GM19043 (cell line): ENCODE results near the gene AMN.
"Not testable (repeated sequence)": the region's sequence is repeated elsewhere in the genome, so short reads cannot be mapped to it uniquely, and the experiment has no call there.

Experiments used
- ATAC-seq: cut with Tn5 transposase; IDR thresholded peaks from one replicate; pipeline ENCODE4 v1.9.1; 2021; ENCODE audit warnings: low read depth; ENCODE audit not compliant: unreplicated experiment

The AMN gene

DNA sequence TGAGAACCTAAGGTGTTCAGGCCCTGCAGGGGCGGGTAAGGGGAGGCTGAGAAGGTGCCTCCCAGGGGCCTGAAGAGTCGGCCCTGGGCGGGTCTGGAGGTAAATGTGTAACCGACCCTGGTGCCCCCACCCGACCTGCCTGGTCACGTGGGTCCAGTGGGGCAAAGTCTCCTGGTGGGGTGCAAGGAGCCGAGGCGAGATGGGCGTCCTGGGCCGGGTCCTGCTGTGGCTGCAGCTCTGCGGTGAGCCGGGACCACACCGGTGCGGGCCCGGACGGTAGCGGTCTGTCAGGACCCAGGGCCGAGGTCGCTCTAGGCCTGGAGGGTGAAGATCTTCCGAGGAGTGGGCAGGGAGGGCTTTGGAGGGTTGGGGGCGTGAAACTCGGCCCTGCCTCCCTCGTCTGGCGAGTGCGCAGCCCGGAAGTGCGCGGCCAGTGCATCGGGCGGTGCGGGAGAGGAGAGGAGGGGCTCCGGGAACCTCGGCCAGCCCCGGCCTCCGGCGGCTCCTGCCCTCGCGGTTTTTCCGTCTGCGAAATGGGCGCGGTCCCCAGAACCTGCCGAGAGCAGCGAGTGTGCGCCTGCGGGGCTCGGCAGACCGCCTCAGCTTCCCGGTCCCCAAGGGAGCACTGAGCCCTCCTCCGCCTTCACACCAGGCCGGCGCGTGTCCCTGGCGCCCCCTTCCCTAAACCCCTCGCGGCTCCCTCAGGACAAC, at the start of gene AMN:
AMN (plus strand) TSS at position 174 of the 711 bp plus-strand sequence; CDS start at position 200, 26 bp downstream.
- ATAC-seq, result no peak

DNA sequence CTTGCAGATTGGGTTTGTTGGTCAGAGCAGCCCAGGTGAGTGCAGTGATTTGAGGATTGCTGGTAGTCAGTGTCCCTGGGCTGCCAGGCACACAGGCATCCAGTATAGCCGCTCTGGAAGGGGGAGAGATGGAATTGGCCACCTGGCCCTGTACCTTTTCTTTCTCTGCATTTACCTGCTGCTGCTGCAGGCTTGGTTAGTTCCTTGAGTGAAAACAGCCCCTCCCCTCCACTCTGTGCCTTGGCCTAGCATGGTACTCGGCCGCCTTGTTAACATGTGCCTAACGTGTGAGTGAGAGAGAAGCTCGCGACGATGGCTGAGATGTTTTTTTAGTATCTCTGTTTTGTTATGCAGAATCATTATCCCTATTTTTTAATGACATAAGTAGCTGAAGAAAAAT, 49.3 kb upstream of the AMN start:
- no peak for ATAC-seq

DNA sequence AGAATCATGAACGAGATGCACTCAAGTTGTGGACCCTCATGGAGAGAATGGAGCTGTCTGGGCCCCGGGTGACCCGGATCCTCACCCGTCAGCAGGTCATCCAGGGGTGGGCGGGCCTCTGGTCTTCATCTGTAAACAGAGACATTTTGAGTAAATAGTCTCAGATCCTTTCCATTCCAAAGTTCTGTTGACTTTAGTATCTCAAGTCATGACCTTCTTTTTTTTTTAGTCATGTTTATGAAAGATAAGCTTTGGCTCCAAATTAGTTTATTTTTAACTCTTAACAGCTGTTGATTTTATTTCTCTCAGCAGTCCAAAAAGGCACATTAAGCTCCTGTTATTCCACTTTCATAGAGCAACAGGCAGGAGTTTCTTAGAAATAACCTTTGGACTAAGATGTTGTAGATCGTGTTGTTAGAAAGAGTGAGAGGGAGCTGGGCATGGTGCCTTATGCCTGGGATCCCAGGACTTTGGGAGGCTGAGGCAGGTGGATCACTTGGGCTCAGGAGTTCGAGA, 48.9 kb upstream of the AMN start:
- no peak for ATAC-seq

DNA sequence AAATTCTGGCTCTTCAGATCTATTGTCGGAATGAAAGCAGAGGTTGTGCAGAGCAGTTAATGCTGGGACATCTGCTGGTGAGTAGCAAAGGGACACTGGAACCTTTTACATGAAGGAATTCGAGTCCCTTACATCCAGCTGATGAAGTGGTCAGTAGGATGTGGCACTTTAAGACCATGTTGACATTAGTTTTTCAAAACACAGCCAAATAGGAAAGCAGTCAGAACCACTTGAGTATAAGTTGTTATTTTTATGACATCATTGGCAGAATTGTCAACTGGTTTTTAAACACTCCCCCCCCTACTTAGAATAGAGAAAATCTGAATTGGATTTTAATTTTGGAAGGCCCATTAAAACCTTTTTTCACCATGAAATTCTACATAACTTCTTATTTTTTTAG, 46.8 kb upstream of the AMN start:
- ATAC-seq, result no peak

DNA sequence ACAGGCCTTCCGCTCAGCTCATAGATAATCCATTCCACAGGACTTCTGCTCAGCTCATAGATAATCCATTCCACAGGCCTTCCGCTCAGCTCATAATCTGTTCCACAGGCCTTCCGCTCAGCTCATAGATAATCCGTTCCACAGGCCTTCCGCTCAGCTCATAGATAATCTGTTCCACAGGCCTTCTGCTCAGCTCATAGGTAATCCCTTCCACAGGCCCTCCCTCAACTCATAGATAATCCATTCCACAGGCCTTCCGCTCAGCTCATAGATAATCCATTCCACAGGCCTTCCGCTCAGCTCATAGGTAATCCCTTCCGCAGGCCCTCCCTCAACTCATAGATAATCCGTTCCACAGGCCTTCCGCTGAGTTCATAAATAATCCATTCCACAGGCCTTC, 45.0 kb upstream of the AMN start:
- not testable (repeated sequence) for ATAC-seq

DNA sequence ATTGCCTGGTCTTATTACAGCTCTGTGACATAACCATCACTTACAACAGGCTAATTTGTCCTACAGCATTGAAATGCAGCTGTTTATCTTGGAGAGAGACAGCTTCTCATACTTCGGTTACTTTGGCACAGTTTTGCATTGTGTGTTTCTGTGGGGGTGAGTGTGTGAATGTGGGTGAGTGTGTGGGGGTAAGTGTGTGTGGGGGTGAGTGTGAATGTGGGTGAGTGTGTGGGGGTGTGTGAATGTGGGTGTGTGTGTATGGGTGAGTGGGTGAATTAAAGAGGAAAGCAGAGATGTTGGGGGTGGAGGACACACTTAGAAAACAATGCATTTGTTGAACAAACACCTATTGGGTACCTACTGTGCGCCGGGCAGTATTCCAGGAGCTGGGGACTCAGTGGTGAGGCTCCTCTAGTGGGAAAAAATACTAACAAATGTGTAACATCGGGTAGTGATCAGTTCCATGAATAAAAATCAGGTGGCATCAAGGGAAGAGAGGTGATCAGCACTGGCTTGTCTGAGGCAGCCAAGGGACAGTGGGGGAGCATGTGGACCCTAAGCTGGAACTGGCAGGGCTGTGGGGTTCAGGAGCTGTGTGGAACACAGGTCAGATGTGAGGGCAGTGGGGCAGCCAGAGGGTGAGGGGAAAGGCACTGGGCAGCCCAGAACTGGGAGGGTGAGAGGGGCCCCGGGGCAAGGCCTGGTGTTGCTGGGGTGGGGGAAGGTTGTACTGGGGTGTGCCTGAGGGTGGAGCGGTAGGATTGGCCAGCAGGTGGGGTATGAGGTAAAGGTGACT, 44.1 kb upstream of the AMN start:
- ATAC-seq, result no peak

DNA sequence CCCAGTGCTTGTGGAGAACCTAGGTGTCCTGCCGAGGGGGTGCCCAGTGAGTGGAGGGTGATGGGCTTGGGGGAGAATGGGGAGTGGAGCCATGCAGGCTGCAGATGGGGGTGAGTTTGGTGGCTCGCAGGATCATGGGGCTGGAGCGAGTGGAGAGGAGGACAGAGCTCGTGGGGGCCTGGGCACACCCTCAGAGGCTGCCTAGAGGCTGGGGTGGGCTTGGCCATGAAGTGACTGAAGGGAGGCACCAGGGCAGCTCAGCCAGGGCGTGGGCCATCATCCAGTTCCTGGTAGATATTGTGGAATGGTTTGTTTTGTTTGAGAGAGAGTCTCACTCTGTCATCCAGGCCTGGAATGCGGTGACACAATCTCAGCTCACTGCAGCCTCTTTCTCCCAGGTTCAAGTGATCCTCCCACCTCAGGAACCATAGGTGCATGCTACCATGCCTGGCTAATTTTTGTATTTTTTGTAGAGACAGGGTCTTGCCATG, 43.4 kb upstream of the AMN start:
- ATAC-seq, result no peak

DNA sequence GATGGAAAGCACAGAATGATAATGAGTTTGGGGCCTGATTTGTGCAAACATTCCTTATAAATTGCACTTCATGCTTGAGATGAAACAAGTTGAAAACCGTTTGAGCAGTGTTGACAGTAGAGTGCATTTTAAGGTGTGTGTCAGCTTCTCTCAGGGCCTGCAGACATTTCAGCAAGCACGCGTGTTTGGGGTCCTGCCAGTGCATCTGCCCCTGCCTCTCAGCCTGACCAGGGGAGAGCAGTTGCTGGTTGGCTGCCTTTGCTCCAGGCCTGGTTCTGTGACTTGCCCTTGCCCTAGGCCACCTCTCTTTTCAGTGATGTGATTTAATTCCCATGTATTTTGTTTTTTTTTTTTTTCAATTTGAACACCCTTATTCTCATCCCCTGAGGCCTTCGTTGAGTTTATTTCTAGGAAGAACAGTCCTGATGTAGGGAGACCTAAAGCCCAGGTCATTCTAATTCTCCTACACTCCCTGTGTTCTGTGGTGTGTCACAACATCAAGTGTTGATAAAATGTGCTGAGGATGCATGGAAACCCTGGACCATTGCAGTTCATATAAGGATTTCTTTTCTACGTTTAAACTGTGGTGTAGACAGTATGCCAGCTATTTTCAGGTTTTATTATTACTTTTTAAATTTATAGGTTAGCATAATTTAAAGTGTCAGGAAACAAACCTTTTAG, 40.1 kb upstream of the AMN start:
- ATAC-seq, result no peak

DNA sequence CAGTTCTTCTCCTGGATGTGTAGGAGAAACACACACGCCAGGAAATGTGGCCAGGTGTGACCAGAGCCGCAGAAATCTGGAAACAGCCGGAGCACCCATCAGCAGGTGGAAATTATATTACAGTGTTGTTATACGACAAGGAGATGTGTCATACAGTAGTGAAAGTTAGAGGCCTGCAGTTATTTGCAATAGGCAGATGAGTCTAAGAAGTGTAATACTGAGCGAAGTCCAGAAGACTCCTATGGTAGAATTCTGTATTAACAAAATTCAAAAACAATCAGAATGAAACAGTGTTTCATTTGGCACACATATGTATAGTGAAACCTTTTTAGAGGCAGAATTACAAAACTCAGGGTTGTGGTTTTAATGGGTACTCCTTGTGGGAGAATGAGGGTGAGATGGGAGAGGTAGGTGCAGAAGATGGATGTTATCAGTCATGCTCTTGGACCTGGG, 39.3 kb upstream of the AMN start:
- no peak for ATAC-seq

DNA sequence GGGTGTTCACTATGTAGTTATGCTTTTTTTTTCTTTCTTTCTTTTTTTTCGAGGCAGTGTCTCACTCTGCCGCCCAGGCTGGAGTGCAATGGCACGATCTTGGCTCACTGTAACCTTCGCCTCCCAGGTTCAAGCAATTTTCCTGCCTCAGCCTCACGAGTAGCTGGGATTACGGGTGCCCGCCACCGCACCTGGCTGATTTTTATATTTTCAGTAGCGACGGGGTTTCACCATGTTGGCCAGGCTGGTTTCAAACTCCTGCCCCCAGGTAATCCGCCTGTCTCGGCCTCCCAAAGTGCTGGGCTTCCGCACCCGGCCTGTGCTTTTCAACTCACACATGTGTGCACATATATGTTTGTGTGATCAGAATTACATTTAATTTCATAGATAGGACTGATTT, 38.9 kb upstream of the AMN start:
- no peak for ATAC-seq

DNA sequence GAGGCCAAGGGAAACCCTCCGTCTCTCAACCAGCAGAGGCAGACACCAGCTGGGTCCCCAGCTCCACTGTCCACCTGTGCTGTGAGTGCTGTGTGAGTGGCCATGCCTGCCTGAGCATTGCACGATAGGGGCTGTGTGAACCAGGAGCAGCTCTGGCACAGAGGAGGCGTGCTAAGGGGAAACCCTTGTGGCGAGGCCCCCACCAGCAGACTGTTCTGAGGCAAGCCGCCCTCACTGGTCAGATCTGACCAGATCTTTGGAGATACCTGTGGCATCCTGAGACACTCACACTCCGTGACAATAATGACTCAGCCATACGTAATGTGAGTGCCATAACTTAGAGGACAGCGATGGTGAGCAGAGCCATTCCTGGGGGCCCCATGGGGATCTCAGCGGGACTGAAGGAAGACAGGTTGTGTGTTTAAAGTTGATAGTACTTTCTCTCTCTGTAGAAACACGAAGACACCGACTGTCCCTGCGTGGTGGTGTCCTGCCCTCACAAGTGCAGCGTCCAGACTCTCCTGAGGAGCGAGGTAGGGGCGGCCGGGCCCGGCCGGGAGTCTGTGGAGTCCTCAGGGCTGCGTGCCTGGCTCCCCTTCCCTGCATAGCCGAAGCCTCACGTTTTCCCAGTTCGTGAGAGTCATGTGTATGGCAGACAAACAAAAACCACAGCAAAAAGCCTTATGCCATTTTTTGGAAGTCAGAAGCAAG, 36.6 kb upstream of the AMN start:
- no peak for ATAC-seq

DNA sequence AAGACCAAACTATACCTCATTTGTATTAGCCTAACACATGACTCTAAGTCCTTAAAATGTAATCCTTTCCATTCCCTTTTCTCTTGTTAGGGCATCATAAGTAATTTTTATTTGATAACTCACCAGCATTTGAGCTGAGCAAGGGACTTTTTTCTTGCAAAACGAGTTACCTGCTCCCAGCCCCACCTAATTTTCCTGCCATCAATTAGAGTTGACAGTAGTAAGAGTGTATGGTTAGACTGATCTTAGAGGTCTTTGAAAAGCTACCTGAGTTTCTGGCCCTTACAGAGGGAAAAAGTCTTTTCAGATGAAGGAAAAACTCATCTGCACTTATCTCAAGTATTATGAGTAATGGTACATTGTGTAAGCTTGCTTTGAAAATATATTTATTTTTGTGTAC, 33.7 kb upstream of the AMN start:
- ATAC-seq, result no peak

DNA sequence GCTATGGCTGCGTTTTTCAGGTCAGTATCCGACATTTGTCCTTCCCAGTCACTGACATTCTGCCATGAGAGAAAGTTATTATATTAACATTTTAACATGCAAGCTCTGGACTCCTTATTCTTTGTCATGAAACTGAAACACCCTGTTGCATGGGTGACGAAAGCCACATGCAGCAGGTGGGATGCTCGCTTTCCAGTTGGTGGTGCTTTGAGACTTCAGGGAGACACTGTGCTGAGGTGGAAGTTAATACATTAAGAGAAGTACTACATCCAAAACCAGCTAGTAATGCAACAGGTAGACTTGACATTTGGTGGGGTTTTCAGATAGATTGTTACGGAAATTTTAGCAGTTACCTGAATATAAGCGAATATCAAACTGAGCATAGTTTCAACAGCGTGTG, 32.8 kb upstream of the AMN start:
- ATAC-seq, result no peak

DNA sequence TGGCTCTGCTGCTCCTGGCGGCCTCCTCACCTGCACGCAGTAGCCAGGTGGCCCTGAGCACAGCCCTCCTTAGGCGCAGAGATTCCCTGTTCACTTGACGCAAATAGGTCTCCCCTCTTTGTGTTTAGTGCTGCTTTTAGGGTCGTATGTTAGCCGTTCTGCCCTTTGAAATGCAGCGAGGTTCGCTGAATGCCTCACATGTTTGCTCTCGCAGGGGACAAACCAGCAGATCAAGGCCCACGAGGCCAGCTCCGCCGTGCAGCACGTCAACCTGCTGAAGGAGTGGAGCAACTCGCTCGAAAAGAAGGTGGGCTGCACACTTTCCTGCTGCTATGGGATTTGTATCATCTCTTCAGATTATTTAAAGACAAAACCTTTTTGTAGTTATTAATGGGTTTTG, 31.4 kb upstream of the AMN start:
- ATAC-seq, result no peak

DNA sequence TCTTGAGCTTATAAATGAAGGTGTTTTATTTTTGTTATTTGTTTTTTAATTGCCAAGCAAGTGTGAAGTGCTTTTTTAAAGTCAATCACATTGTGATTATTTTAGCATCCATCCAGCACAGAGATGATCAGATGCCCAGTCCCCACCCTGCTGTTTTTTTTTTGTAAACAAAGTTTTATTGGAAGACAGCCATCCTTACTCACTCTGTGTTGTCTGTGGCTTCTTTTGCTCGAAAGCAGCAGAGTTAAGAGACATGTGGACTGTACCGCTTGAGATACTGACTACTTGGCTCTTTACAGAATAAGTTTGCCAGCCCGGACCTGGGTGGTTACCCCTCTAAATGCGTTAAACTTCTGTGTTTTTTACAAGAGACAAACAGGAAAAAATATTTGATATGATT, 30.9 kb upstream of the AMN start:
- no peak for ATAC-seq

DNA sequence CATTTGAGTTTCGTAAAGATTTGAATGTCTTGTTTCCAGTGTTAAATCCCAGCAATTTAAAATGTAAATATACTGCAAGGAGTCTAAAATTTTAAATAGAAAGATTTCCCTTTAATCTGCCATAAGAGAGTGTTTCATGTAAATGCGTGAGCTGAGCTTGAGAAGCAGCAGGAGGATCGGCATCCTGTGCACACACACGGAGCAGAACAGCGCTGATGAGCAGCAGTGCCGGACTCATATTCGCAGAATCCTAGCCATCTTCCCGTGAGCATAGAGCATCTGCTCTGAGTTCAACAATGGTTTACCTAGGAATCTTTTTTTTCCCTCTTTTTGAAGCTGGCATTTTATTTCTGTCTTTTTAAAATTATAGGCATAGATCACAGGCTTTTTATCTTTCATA, 29.8 kb upstream of the AMN start:
- no peak for ATAC-seq

DNA sequence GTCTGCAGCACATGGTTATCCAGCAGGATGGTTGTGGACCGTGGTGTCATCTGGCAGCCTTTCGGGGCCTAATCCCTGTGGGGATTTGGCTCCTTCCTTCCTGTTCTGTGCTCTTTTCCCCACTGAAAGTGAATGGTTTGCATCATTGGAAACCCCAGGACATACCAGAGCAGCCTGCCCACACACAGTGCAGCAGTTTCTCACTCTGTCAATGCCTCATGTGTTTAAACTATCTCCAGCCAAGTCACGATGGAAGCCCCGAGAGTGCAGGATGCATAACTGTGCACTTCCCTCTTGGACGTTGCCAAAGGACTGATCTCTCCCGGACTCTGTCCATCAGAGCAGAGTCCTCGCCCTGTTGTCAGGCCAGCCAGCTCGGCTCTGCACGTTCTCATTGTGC, 29.0 kb upstream of the AMN start:
- ATAC-seq, result no peak

DNA sequence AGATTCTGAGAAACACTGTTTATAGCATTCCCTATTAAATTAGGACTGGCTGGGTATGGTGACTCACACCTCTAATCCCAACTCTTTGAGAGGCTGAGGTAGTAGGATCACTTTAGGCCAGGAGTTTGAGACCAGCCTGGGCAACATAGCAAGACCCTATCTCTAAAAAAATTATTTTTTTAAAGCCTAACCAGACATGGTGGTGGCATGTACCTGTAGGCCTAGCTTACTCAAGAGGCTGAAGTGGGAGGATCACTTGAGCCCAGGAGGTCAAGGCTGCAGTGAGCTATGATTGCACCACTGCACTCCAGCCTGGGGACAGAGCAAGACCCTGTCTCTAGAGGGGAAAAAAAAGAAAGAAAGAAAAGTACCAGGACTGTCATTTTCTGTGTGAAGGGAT, 25.7 kb upstream of the AMN start:
- not testable (repeated sequence) for ATAC-seq

DNA sequence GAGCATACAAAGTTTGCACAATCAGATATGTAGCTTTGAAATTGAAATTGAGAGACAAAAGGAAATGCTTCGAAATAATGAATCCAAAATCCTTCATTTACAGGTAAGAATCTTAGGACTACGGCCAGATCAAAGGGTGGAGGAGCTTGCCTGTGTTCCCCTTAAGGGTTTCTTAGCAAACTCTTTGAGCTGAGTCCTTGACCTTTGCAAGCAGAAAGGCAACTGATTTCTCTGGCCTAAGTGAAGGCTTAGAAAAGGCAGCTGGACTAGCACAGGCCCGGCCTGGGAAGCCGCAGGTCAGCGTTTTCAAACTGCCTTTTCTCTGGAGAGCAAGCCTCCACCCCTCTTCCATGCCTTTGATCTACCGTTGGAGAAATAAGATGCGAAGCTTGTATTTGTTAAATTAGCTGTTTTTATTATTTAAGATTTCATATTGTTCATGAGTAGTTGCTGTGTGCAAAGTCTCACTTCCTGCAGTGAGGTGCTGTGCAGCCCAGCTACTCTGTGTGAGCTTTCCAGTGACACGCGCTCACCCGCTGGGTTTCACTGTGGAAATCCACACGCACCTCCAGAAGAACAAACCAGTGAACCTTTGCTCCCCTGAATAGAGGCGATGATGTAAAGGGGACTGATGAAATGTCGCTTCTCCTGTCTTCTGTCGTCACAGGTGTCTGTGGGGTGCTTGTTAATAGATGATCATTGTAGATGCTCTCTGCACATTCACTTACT, 25.0 kb upstream of the AMN start:
- ATAC-seq, result no peak

DNA sequence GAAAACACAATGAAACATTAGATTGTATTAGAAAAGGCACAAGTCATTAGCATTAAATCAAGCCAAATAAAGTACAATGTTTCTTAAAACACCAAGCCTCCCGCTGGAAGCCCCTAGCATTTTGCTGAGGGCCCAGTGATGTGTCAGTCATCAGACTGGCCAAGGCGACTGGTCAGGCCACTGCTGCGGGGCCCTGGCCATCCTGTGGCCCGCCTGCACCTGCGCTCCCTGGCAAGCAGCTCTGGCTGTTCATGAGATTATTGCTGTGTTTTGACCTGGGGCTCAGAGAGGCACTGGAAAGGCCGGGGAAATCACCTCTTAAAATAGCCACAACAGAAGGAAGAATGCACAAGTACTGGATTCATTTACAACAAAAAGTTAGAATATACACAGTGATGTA, 24.2 kb upstream of the AMN start:
- ATAC-seq, result no peak
